Left kidney (tissue), 2 donors: ENCODE measurements around the gene KNTC1. TPM values are rescaled to one million over a fixed set of nuclear protein-coding genes. Genes with fewer than 3 reads are reported as not detected.
"Not testable (repeated sequence)": the region's sequence is repeated elsewhere in the genome, so short reads cannot be mapped to it uniquely, and the experiment has no call there.

Source experiments
- DNase-seq: peaks from one replicate; pipeline ENCODE4 v3.0.0-alpha.2; 2013
- polyA plus RNA-seq: library from polyadenylated mRNA; unstranded; fragments of 120-200 nt; gene quantifications from one replicate; pipeline ENCODE4 v1.2.1, GENCODE V29; 2013; ENCODE audit not compliant: insufficient read length

KNTC1 gene
- polyA plus RNA-seq, 1 donor: 80.0 TPM

DNA sequence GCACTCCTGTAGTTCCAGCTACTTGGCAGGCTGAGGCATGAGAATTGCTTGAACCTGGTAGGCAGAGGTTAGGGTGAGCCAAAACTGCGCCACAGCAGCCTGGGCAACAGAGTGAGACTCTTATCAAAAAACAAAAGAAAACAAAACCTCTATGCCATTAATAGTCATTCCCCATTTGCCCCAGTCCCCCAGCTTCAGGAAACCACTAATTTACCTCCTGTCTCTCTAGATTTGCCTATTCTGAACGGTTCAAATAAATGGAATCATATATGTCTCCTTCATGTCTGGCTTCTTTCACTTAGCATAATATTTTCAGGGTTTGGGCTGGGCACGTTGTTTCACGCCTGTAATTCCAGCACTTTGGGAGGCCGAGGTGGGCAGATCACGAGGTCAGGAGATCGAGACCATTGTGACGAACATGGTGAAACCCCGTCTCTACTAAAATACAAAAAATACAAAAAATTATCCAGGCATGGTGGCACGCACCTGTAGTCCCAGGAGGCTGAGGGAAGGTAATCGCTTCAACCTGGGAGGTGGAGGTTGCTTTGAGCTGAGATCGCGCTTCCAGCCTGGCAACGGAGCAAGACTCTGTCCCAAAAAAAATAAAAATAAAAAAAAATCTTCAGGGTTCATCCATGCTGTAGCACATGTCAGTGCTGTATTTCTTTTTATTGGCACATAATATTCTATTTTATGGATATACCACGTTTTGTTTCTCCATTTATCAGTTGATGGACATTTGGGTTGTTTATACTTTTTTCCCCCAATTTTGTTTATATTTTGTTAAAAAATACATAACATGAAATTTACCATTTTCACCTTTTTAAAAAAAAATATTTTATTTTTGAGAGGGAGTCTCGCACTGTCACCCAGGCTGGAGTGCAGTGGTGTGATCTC is 31.9 kb downstream of the KNTC1 start:
- no peak for DNase-seq

DNA sequence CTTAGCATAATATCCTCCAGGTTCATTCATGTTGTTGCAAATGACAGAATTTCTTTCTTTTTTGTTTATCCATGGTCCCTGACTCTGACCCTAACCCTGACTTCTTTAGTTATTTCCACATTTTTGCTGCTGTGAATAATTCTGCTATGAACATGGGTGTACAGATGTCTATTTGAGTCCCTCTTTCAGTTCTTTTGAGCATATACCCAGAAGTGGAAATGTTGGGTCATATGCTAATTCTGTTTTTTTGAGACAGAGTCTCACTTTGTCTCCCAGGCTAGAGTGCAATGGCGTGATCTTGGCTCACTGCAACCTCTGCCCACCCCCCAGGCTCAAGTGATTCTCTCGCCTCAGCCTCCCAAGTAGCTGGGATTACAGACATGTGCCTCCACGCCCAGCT is 33.1 kb downstream of the KNTC1 start:
- no peak for DNase-seq

DNA sequence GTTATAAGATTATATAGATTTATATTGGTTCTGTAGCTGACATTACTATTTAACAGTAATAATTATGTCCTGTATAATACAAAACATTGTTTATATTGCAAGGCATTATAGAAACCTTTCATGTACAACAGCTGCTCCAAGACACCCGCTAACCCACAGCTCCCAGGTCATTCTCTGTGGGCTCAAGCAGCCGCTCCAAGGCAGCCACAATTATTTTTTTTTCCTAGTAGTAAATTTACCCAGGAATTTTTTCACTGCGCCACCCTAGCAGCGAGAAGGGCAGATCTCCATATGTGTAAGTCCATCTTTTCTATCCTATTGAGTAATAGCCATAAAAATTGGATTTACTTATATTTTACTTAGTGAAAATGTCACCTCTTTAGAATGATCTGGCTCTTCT is 36.3 kb downstream of the KNTC1 start:
- no peak for DNase-seq

DNA sequence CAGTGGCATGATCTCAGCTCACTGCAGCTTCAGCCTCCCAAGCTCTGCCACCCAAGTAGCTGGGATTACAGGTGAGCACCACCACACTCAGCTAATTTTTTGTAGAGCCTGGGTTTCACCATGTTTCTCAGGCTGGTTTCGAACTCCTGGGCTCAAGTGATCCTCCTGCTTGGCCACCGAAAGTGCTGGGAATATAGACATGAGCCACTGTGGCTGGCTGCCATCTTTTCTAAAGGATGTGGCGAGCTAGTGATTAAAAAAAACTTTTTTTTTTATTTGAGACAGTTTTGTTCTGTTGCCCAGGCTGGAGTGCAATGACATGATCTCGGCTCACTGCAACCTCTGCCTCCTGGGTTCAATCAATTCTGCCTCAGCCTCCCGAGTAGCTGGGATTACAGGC is 39.8 kb downstream of the KNTC1 start:
- not testable (repeated sequence) for DNase-seq

DNA sequence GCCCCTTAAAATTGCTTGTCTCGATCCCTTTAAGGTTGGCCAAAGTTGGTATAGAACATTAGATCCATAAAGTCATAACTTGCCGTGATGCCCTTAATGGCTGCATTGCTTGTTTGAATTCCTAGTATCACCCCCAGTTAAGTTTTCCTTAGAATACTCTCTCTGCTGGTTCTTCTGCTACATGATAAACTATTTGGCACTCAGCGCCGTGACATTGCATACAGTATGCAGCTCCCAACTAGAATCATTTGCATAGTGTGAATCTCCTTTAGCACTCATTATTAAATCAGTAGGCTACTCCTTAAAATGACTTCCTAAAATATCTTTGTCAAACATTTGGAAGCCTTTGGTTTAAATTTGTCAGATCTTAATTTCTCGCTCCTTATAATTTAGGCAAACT is 42.2 kb downstream of the KNTC1 start:
- DNase-seq: no peak

DNA sequence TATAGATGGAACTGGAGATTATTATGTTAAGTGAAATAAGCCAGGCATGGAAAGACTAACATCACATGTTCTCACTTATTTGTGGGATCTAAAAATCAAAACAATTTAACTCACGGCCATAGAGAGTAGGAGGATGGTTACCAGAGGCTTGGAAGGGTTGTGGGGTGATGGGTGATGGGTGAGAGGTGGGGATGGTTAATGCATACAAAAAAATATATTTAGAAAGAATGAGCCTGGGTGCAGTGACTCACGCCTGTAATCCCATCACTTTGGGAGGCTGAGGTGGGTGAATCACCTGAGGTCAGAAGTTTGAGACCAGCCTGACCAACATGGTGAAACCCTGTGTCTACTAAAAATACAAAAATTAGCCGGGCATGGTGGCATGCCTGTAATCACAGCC is 43.0 kb downstream of the KNTC1 start:
- not testable (repeated sequence) for DNase-seq

DNA sequence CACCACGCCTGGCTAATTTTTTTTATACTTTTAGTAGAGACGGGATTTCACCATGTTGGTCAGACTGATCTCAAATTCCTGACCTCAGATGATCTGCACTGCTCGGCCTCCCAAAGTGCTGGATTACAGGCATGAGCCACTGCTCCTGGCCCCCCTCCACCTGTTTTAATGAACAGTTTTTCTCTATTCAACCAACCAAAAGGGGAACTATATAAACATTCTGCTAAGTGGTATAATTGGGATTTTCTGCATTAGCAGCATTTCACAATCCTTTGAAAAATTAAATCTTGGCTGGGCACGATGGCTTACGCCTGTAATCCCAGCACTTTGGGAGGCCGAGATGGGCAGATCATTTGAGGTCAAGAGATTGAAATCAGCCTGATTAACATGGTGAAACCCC is 44.8 kb downstream of the KNTC1 start:
- DNase-seq: no peak

DNA sequence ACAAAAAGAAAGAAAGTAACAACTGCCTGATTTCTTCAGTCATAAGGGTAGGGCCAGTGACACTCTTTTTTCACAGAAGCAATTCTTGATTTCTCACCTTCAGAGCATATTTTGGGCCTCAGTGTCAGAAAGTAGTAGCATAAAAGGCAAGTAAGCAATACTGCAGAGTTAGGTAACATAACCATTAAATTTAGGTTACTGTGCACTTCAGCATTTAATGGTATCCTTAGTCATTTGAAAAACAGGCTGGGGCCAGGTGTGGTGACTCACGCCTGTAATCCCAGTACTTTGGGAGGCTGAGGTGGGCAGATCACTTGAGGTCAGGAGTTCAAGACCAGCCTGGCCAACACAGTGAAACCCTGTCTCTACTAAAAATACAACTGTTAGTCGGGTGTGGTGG is 56.2 kb downstream of the KNTC1 start:
- DNase-seq: not testable (repeated sequence)

DNA sequence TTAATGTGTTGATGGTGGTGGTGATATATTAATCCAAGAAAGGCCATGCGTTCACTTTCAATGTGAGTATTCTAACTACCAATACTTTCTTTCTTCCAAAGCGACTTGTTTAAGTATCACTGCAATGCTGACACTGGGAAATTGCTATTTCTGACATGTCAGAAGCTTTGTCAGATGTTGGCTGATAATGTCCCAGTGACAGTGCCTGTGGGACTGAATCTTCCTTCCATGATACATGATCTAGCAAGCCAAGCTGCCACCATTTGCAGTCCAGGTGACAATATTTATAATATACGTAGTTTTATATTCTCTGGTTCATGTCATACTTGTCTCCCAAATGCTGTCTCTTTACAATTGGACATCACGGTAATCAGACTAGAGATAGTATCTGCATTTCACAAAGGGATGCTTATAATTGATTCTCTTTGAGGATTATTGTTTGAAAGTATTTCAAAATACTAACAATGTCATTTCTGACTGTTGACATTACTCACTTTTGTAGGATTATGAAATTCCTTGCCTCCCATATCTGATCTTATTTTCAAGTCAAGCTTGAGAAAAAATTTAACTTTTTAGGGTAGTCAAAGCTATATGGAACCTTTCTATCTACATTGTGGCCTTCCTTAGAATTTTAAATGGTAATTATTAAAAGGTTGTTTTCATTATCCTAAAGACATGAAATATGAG is 57.3 kb downstream of the KNTC1 start:
- DNase-seq: no peak

DNA sequence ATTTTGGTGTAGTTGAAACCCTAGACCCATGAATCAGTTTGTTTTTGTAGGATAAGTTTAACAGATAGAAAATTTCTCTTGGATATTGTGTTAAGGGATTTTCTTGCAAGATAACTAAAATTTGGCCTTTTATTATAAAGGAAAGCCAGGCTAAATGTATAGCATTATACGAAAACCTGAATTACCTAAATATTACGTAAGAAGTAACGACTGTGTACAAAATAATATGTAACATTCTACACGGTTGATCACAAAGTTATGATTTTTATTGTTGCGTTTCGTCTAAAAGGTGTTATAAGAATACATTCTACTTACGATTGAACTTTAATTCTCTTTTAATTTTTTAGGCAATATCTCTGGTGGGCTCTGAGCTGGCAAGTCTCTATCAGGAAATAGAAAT is 63.9 kb downstream of the KNTC1 start:
- DNase-seq: no peak

DNA sequence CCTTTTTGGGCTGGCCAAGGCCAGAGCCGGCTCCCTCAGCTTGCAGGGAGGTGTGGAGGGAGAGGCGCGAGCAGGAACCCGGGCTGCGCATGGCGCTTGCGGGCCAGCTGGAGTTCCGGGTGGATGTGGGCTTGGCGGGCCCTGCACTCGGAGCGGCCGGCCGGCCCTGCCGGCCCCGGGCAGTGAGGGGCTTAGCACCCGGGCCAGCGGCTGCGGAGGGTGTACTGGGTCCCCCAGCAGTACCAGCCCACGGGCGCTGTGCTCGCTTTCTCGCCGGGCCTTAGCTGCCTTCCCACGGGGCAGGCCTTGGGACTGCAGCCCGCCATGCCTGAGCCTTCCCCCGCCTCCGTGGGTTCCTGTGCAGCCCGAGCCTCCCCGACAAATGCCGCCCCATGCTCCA is 64.9 kb downstream of the KNTC1 start:
- not testable (repeated sequence) for DNase-seq

DNA sequence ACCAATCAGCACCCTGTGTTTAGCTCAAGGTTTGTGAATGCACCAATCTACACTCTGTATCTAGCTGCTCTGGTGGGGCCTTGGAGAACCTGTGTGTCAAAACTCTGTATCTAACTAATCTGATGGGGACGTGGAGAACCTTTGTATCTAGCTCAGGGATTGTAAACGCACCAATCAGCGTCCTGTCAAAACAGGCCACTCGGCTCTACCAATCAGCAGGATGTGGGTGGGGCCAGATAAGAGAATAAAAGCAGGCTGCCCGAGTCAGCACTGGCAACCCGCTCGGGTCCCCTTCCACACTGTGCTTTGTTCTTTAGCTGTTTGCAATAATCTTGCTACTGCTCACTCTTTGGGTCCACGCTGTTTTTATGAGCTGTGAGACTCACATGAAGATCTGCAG is 65.5 kb downstream of the KNTC1 start:
- DNase-seq: not testable (repeated sequence)

DNA sequence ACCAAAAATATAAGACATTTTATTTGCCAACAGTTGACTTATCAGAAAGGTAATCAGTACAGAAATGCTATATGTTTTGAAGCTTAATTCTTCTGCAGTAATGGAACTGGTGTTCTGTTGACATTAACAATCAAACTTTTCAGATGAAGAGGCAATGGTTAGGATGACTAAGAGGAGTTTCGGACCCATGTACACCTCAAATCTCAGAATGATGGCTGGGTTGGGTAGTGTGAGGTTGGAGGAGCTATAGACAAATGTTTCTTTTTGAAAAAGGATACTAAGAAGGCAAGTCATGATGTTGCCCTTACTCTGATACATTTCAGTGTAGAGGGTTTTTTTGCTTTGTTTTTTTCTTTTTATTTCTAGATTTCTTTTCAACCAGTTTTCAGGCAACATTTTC is 66.9 kb downstream of the KNTC1 start:
- no peak for DNase-seq

DNA sequence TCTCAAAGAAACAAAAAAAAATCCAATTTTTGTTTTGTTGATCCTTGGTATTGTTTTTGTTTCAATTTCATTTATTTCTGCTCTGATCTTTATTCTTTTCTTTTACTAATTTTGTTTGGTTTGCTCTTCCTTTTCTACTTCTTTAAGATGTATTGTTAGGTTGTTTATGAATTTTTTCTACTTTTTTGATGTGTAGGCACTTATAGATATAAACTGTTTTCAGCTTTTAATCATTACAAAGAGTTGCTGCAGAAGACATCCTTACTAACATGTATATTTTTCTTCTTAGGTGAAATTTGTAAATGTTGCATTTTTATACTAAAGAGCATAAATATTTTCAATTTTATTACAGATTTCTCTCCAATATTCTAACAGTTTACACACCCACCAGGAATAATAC is 69.8 kb downstream of the KNTC1 start:
- no peak for DNase-seq

DNA sequence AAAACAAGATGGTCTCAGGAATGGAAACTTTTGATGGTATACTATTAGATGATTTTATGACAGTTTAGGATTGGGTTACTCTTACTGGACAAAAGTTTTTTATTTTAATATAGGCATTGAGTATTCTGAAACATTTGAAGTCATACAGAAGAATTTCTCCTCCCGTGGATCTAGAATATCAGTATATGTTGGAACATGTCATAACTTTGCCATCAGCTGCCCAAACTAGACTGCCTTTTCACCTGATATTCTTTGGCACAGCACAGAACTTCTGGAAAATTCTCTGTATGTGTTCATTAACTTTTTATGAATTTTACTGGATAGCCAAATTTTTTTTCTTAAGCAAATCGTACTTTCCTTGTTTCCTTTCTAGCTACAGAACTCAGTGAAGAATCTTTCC is 75.4 kb downstream of the KNTC1 start:
- no peak for DNase-seq

DNA sequence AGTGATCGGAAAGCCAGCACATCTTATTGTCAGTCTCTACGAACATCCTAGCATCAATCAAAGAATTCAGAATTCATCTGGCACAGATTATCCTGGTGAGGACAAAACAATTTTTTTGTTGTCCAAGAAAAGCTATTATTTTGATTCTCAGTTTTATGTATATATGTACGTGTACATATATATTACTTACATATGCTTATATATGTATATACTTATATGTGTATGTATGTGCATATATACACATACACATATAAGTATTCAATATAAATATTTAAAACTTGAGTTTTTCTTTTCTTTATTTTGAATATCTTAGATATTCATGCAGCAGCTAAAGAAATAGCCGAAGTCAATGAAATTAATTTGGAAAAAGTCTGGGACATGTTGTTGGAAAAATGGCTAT is 77.9 kb downstream of the KNTC1 start:
- DNase-seq: no peak

DNA sequence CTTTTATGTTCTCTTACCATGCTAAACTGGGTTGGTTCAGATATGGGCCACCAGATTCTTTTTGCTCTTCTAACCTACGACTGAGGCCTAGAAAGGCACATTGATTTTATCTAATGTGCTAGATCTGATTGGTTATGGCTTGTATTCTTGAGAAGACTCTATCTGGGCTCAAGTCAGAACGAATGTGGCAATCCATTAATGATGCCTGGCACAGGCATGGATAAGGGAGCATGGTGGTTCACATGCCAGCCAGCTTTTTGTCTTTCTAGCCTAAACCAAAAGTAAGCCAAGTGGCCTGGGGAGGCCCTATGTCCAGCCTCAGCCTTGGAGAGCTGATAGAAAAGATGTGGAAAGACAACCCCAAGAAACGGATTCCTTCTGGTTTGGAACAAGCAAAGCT is 82.7 kb downstream of the KNTC1 start:
- no peak for DNase-seq

DNA sequence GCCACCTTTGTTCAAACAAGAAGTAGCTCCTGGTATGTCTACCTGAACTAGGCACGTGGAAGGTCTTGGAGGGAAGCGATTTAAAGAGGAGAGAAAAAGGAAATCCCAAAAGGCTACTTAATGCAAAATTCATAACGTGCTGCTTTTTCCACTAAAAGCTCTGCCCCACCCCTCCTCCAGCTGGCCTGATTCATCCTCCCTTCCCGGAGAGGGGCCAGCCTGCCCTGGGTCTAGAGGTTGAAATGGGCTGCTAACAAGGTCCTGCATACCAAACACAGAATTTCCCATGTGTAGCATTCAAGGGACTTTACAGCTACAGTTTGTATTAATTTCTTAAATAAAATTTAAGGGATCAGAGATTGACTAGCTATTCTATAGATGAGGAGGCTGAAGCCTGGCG is 83.2 kb downstream of the KNTC1 start:
- DNase-seq: no peak

DNA sequence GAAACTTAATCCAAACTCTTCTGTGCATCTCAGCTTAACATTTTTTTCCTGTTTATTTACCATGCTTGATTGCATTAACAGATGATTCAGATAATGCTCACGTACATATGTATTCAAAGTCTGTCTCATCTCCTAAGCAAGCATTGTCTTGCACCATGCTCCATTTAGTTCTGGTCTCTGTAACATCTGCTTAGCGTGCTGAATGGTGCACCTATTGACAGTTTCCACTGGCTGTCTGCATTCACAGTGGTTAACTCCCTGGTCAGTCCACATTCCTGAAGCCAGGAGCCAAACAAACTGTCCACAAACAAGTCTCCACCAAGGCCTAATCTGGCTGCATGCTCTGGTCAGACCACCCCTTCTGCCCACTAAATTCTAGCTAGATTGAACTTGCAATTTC is 83.9 kb downstream of the KNTC1 start:
- no peak for DNase-seq

DNA sequence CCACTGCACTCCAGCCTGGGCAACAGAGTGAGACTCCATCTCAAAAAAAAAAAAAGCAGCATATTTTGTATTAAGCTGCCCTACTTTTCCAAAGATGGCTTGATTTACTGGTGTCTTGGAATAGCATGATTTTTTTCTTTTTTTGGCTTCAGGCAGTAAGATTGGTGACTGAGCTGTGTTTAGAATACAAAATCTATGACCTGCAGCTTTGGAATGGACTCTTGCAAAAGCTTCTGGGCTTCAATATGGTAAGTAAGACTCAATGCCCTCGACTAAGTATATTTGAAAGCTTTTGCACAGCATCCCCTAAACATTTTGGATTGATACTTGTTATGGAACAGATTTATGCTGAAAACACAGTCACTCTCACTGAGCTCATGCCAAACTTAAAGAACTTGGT is 87.8 kb downstream of the KNTC1 start:
- no peak for DNase-seq

DNA sequence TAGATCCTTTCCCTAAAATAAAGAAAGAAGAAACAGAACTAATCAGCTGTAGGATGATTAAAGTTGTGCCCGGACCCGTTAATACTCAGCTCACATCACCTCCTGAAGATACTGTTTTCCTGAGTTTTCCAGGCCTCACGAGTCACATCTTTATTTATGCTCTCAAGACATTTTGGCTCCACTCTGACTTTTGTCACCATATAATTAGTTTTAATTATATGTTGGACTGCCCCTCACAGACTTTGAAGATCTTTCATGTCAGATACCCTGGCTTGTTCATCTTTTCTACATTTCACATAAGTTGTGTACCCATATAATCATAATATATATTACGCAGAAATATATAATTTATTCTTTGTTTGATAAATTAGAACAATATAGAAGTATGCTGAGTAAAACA is 88.7 kb downstream of the KNTC1 start:
- no peak for DNase-seq

DNA sequence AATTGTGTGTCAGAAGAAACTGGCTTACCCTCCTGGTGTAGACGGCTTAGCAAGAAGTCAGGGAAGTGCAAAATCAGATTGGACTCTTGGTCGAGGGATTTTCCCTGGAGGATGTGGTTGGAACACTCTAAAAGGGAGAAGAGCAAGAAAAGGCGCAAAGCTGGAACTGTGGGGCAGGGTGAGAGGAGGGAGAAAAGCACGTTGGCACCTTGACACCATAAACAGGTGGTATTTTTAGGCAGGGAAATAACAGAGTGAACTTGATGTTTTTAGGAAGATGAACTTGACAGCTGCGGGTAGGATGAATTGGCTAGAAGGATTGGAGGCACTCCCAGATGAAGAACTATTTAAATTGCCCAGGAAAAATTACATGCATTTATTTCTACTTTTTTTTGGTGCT is 108.4 kb downstream of the KNTC1 start:
- DNase-seq: no peak

DNA sequence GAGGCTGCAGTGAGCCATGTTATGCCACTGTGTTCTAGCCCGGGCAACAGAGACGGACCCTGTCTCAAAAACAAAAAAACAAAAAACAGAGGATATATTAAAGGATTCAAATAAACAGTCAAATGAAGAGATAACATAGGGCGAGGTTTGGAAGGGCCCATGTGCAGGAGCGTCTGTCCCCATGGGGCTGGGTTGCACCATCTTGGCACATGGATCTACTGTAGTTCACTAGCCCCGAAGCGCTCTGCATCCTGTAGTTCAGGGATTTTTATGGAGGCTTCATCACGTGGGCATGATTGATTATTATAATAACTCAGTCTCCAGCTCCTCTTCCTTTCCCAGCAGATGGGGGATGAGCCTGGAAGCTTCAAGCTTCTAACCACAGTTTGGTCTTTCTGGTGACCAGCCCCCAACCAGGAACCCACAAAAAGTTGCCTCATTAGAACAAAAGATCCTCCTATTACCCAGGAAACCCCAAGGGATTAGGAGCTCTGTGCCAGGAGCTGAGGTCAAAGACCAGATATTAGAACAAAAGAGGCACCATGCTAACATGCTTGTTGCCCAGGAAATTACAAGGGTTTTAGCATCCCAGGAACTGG is 116.3 kb downstream of the KNTC1 start:
- no peak for DNase-seq
